ENCODE data around the gene COL8A1.

Gene COL8A1

DNA sequence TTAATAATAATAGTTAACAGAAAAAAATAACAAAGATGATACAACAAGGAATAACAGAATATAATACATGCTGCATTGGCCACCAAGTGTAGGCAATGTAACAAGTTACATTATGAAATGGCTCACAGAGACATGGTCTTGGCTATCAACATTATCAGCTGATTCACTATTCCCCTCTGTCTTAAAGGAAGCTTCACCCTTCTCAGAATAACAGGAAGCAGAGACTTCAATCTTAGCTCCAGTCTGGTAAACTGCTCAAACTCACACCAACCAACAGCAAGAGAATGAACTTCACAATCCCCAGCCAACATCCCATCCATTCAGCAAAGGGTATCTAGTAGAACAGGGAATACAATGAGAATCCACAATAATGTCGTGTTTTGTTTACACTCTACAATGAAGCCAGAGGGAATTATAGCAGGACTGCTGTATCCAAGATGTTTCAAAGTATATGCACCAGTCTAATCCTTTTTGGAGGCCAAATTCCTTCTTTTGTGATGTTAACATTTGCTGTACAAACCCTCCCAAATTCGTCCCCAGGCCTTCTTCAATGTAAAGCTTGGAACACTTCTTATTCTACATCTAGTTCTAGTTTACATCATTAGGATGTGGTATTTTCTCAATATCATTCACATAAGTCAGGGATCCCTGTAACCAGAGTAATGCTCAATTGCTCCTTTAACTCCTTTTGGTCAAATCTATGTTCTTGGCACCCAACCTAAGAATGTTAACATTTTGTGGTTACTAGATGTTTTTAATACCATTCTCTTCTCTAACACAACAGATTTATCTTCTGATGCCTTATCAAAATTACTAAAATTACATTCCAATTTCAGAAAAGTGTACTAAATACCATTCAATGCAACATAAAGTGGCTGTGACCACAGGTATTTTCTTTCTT lies 126.9 kb downstream of the COL8A1 start:
- no peak for DNase-seq

GRCh38 chr3:99767291-99767690 lies 128.9 kb downstream of the COL8A1 start:
- DNase-seq, result no peak

DNA sequence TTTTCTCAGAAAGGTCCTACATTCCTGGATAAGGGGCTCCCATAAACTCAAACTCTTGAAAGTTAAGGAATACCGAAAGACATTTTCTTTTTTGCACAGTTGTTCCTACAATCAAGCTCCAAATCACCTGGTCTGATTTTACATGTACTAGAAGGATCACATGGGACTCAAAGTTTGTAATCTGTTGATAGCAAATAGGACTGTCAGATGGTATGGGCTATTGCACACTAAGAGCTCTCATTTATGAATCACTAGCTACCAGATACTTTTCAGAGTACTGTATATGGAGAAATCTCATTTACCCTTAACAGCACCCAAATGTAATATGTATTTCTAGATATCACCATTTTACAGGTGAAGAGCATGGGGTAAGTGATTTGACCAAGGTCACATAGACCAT lies 129.7 kb downstream of the COL8A1 start:
- no peak for DNase-seq

GRCh38 chr3:99768808-99769501 lies 130.6 kb downstream of the COL8A1 start:
- DNase-seq, result no peak

- no peak for DNase-seq
Measured at GRCh38 chr3:99772171-99772570, 133.8 kb downstream of the COL8A1 start.

GRCh38 chr3:99772671-99773070 lies 134.3 kb downstream of the COL8A1 start:
- no peak for DNase-seq

GRCh38 chr3:99774467-99774866 lies 136.1 kb downstream of the COL8A1 start:
- no peak for DNase-seq

DNA sequence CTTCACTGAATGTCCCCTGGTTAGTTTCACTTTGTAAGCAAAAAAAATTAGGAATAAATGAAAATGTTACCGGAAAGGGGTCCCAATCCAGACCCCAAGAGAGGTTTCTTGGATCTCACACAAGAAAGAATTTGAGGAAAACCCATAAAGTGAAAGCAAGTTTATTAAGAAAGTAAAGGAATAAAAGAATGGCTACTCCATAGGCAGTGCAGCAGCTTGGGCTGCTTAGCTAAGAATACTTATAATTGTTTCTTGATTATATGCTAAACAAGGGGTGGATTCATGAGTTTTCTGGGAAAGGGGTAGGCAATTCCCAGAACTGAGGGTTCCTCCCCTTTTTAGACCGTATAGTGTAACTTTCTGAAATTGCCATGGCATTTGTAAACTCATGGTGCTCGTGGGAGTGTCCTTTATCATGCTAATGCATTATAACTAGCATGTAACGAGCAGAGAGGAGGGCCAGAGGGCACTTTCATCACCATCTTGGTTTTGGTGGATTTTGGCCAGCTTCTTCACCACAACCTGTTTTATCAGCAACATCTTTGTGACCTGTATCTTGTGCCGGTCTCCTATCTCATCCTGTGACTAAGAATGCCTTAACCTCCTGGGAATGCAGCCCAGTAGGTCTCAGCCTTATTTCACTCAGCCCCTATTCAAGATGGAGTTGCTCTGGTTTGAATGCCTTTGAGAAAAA lies 138.3 kb downstream of the COL8A1 start:
- DNase-seq, result no peak

- no peak for DNase-seq
Measured at GRCh38 chr3:99777210-99777549, 138.8 kb downstream of the COL8A1 start.

- DNase-seq, result no peak
Measured at GRCh38 chr3:99777708-99778107, 139.3 kb downstream of the COL8A1 start.

DNA sequence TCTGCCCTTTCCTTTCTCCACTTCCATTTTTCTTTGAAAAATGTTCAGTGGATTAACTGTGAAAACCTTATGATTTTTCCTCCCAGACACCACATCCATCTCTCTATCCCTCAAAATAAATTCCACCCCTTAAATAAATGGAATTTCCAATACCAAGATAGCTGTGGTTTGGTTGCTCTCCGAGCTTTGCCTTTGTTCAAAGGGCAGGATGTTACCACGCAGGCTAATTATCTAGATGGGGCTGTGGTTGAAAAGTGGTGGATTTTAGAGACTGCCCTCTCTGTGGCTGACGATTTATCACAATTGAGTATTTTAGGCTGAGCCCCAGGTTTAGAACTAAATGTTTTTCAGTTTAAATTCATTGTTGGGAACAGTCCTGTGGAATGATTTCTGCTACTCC lies 142.4 kb downstream of the COL8A1 start:
- no peak for DNase-seq

GRCh38 chr3:99781761-99782160 lies 143.4 kb downstream of the COL8A1 start:
- DNase-seq, result no peak

DNA sequence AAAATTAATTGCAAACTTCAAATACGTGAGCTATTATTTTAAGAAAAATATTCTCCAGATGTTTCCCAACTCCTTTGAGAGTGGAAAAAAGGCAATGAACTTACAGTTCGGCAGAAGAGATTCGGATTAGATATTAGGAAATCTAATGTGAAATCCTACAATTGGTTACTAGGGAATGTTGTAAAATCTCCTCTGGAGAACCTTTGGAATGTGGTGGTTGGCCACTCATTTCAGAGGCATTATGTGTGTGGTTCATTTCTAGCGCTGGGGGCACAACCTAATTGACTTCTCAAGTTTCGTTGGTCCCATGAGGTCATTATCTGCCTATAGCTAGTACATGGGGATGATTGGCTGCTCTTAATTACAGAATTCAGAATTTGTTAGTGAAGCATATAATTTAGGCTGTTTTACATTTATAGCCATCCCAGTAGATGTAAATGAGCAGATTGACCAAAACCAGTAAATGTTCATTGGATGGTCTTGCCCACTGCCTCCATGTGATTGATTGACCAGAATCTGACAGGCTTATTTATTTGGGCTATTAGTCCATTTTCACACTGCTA lies 144.7 kb downstream of the COL8A1 start:
- DNase-seq, result no peak

- DNase-seq, result peak; percentile 29
Measured at GRCh38 chr3:99789011-99789721, 150.8 kb downstream of the COL8A1 start.

- DNase-seq, result no peak
Measured at GRCh38 chr3:99794485-99794884, 156.1 kb downstream of the COL8A1 start.

DNA sequence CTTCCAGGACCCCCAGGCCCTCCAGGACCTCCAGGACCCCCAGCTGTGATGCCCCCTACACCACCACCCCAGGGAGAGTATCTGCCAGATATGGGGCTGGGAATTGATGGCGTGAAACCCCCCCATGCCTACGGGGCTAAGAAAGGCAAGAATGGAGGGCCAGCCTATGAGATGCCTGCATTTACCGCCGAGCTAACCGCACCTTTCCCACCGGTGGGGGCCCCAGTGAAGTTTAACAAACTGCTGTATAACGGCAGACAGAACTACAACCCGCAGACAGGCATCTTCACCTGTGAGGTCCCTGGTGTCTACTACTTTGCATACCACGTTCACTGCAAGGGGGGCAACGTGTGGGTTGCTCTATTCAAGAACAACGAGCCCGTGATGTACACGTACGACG lies 157.2 kb downstream of the COL8A1 start:
- DNase-seq, result no peak

GRCh38 chr3:99799422-99799821 lies 161.0 kb downstream of the COL8A1 start:
- DNase-seq, result no peak

GRCh38 chr3:99803297-99803696 lies 164.9 kb downstream of the COL8A1 start:
- DNase-seq, result no peak

DNA sequence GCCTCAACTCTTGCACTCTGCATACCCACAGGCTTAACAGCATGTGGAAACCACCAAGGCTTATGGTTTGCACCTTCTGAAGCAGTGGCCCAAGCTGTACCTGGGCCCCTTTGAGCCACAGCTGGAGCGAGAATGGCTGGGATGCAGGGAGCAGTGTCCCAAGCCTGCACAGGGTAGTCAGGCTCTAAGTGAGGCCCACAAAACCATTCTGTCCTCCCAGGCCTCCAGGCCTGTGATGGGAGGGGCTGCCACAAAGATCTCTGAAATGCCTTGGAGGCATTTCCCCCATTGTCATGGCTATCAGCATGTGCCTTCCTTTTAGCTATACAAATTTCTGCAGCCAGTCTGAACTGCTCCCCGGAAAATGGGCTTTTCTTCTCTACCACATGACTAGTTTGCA lies 166.8 kb downstream of the COL8A1 start:
- no peak for DNase-seq

DNA sequence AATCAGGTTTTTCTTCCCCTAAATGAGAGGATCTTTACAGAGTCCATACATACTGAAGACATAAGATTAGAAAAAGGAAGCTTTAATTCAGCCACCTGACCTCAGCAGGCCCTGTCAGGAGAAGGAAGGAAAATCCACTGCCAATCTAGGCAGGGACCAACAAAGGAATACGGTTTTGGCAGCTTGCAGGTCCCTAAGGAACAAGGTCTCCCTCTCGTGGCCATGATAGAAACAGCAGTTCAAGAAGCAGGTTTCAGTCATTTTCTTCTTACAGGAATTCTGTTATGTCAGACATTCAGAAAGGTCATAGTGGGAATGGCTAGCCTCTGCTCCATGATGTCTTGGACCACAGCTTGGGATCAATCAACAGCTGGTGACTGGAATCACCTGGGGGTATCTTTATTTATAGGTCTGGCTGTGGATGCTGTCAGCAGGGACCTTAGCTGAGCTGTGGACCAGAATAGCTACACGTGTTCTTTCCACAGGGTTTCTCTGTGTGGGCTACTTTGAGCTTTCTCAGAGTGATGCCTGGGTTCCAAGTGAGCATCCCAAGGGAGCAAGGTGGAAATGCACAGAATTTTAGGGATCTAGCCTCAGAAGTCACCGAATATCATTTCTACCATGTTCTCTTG lies 169.9 kb downstream of the COL8A1 start:
- peak; percentile 64 for DNase-seq

- no peak for DNase-seq
Measured at GRCh38 chr3:99809565-99809964, 171.2 kb downstream of the COL8A1 start.

- DNase-seq, result no peak
Measured at GRCh38 chr3:99810403-99810802, 172.0 kb downstream of the COL8A1 start.

Measured in DMS 273 treated with DMSO at 0.1 percent for 48 hours (cell line).